ENCODE data around the gene CTLA4. TPM values are rescaled to one million over a fixed set of nuclear protein-coding genes. Genes with fewer than 3 reads are reported as not detected.
A peak's percentile ranks its signal among the peaks of the same experiment; 100 is the strongest.

Gene CTLA4
- polyA plus RNA-seq, 4 donors = 0.22 to 0.57 TPM; not detected in 2

- H3K27me3 ChIP-seq (ENCODE audit: control insufficient read depth in 3 of 3, insufficient read depth in 3 of 3, low read length in 3 of 3) = no peaks in the 10 kb centered on the region
- no peaks in the 10 kb centered on the region for H3K4me1 ChIP-seq (ENCODE audit: control insufficient read depth in 3 of 3, insufficient read depth in 2 of 3, low read depth in 1 of 3, low read length in 2 of 3)
- no peaks in the 10 kb centered on the region for H3K36me3 ChIP-seq (ENCODE audit: control insufficient read depth in 3 of 3, insufficient read depth in 2 of 3, low read depth in 1 of 3, low read length in 3 of 3)
- FAIRE-seq (no peak), DNase-seq (no peak)
- H3K4me3 ChIP-seq (ENCODE audit: low read depth in 1 of 3, low read length in 3 of 3) = no peak overlapping the region
- 55 to 61% (median 58%) methylated on average over 7 of the region's 7 CpGs for WGBS, 3 donors
- H3K9me3 ChIP-seq (ENCODE audit: control insufficient read depth in 2 of 2, insufficient read depth in 1 of 2, low read depth in 1 of 2, low read length in 1 of 2) = no peaks in the 10 kb centered on the region
- no peak overlapping the region for H3K27ac ChIP-seq (ENCODE audit: low read depth in 1 of 3, low read length in 2 of 3)
Measured at GRCh38 chr2:203915256-203915655, 47.7 kb downstream of the CTLA4 start.

DNA sequence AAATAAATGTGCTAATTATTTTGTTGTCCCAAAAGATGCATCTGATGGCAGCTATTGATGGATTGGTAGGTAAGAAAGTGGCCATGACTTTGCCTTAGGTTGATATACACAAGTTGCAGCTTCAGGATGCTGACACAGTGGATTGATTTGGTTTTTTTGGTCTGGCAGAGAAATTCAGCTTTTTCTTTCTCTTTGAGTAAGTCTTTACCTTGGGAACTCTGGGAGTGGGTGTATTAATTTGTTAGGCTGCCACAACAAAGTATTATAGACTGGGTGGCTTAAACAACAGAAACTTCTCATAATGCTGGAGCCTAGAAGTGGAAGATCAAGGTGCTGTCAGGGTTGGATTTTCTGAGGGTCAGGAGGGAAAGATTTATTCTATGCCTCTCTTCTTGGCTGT, 49.2 kb downstream of the CTLA4 start:
- Histone ChIP-seq H3K27ac (ENCODE audit: low read depth in 1 of 3, low read length in 2 of 3) (no peak overlapping the region), H3K4me3 (ENCODE audit: low read depth in 1 of 3, low read length in 3 of 3) (no peak overlapping the region), H3K36me3 (ENCODE audit: control insufficient read depth in 3 of 3, insufficient read depth in 2 of 3, low read depth in 1 of 3, low read length in 3 of 3) (no peaks in the 10 kb centered on the region), H3K9me3 (ENCODE audit: control insufficient read depth in 2 of 2, insufficient read depth in 1 of 2, low read depth in 1 of 2, low read length in 1 of 2) (no peaks in the 10 kb centered on the region), H3K4me1 (ENCODE audit: control insufficient read depth in 3 of 3, insufficient read depth in 2 of 3, low read depth in 1 of 3, low read length in 2 of 3) (no peaks in the 10 kb centered on the region), H3K27me3 (ENCODE audit: control insufficient read depth in 3 of 3, insufficient read depth in 3 of 3, low read length in 3 of 3) (no peaks in the 10 kb centered on the region)
- no peak for FAIRE-seq
- no peak for DNase-seq

DNA sequence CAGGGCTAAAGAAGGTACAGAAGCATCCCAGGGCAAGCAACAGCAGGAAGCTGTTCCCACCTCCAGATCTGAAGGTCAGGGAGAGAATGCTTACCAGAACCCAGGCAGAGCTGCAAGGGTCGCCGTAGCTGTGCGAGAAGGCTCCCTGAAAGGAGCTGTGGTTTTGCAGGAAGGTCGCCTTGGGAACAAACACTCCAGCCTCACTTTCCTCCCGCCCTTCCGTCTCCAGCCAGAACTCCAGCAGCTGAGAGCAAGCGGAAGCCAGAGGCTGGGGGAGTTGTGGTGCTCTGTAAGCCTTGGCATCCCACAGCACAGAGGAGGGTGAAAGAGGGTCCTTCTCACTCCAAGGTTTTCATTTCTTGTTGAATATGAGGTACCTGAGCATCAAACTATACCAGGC, 50.7 kb downstream of the CTLA4 start:
- 64 to 86% (median 80%) methylated on average over 7 of the region's 7 CpGs for WGBS, 3 donors
- peak in 1 of 2 donors; percentile 7 for DNase-seq
- FAIRE-seq = no peak
- Histone ChIP-seq H3K9me3 (ENCODE audit: control insufficient read depth in 2 of 2, insufficient read depth in 1 of 2, low read depth in 1 of 2, low read length in 1 of 2) (no peaks in the 10 kb centered on the region), H3K4me1 (ENCODE audit: control insufficient read depth in 3 of 3, insufficient read depth in 2 of 3, low read depth in 1 of 3, low read length in 2 of 3) (no peaks in the 10 kb centered on the region), H3K36me3 (ENCODE audit: control insufficient read depth in 3 of 3, insufficient read depth in 2 of 3, low read depth in 1 of 3, low read length in 3 of 3) (no peaks in the 10 kb centered on the region), H3K4me3 (ENCODE audit: low read depth in 1 of 3, low read length in 3 of 3) (no peak overlapping the region), H3K27ac (ENCODE audit: low read depth in 1 of 3, low read length in 2 of 3) (no peak overlapping the region), H3K27me3 (ENCODE audit: control insufficient read depth in 3 of 3, insufficient read depth in 3 of 3, low read length in 3 of 3) (no peaks in the 10 kb centered on the region)

DNA sequence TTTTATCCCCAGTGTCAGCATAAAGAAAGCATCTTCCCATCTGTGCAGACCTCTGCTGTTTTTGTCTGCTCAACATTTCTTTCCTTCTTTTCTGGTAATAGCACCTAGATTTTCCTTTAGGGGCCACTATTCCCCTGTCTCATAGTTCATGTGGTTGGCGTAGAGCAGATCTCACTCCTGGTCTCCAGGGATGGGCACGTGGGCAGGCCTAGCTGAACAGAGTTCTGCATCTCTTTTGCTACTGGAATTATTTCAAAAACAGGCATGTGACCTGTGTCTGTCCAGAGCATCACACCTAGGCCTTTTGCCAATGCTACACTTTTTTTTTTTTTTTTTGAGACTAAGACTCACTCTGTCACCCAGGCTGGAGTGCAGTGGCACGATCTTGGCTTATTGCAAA, 51.3 kb downstream of the CTLA4 start:
- DNase-seq (no peak), FAIRE-seq (no peak)
- Histone ChIP-seq H3K36me3 (ENCODE audit: control insufficient read depth in 3 of 3, insufficient read depth in 2 of 3, low read depth in 1 of 3, low read length in 3 of 3) (no peaks in the 10 kb centered on the region), H3K4me3 (ENCODE audit: low read depth in 1 of 3, low read length in 3 of 3) (no peak overlapping the region), H3K27ac (ENCODE audit: low read depth in 1 of 3, low read length in 2 of 3) (no peak overlapping the region), H3K27me3 (ENCODE audit: control insufficient read depth in 3 of 3, insufficient read depth in 3 of 3, low read length in 3 of 3) (no peaks in the 10 kb centered on the region), H3K9me3 (ENCODE audit: control insufficient read depth in 2 of 2, insufficient read depth in 1 of 2, low read depth in 1 of 2, low read length in 1 of 2) (no peaks in the 10 kb centered on the region), H3K4me1 (ENCODE audit: control insufficient read depth in 3 of 3, insufficient read depth in 2 of 3, low read depth in 1 of 3, low read length in 2 of 3) (no peaks in the 10 kb centered on the region)
- 86 to 93% (median 90%) methylated on average over 3 of the region's 3 CpGs for WGBS, 3 donors

Other genes starting within 250 kb of the CTLA4 start
- 1 to 10 TPM in 1 of 4 donors, under 1 TPM in 3; under 0.01 to 1.0 (median 0.27) TPM for gene CD28, start 161.1 kb upstream of the CTLA4 start, polyA plus RNA-seq
- gene ICOS, start 69.0 kb downstream of the CTLA4 start, polyA plus RNA-seq = under 1 TPM in 3 of 4 donors, not detected in 1; 0.27 to 0.50 (median 0.34) TPM

All from small intestine (tissue), 7 donors.